GM18870 (cell line): ENCODE data around the gene AZU1.
"Not testable (repeated sequence)": the region's sequence is repeated elsewhere in the genome, so short reads cannot be mapped to it uniquely, and the experiment has no call there.

ENCODE experiments used
- ATAC-seq: cut with Tn5 transposase; IDR thresholded peaks from one replicate; pipeline ENCODE4 v1.9.1; 2021; ENCODE audit warnings: moderate library complexity; ENCODE audit not compliant: unreplicated experiment

The AZU1 gene

DNA sequence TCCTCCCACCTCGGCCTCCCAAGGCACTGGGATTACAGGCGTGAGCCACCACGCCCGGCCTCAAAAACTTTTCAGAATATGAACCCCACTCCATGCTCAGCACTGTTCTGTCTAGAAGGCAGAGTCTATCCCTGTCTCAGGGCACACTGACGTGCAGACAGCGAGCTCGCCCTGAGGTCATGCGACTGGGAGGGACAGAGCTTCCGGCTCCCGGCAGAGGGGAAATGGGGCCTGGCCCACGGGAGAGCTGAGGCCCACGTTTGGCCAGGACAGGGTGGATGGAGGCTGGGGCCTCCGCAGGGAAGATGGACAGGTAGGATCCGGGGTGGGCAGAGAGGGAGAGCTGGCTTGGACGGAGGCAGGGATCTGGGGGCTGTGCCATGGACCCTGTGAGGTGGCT is 2.8 kb upstream of the AZU1 start:
- no peak for ATAC-seq

GRCh38 chr19:825897-826644 is 1.6 kb upstream of the AZU1 start:
- no peak for ATAC-seq

DNA sequence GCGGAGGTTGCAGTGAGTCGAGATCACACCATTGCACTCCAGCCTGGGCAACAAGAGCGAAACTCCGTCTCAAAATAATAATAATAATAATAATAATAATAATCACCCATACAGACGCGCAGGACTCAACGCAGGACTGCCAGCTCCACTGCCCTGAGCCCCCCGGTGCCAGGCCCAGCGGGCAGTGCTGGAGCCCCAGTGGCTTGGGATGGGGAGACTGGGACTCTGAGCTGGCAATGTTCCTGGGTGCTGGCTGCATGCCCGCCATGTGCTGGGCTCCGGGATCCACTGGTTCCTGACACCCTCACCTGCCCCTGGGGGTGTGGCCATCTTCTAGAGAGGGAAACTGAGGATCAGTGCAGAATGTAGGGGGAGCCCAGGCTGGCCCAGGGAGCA is 325 bp upstream of the AZU1 start:
- no peak for ATAC-seq

DNA sequence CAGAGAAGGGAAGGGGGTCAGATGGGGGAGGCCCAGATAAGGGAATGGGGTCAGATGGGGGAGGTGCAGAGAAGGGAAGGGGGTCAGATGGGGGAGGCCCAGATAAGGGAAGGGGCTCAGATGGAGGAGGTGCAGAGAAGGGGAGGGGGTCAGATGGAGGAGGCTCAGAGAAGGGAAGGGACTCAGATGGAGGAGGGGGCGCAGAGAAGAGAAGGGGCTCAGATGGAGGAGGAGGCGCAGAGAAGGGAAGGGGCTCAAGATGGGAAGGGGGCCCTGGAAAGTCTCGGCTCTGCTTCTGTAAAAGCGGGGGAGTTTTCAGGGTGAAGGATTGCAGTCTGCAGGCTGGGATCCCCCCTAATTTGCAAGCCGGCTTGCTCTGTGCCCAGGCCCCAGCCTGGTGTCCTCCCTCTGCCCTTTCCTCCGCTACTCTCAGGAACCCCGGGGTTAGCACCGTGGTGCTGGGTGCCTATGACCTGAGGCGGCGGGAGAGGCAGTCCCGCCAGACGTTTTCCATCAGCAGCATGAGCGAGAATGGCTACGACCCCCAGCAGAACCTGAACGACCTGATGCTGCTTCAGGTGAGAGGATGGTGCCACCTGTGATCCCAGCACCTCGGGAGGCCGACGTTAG is 1.6 kb downstream of the AZU1 start:
- no peak for ATAC-seq

GRCh38 chr19:831407-832369 is 4.1 kb downstream of the AZU1 start:
- ATAC-seq: no peak

GRCh38 chr19:834216-834615 is 6.6 kb downstream of the AZU1 start:
- no peak for ATAC-seq

DNA sequence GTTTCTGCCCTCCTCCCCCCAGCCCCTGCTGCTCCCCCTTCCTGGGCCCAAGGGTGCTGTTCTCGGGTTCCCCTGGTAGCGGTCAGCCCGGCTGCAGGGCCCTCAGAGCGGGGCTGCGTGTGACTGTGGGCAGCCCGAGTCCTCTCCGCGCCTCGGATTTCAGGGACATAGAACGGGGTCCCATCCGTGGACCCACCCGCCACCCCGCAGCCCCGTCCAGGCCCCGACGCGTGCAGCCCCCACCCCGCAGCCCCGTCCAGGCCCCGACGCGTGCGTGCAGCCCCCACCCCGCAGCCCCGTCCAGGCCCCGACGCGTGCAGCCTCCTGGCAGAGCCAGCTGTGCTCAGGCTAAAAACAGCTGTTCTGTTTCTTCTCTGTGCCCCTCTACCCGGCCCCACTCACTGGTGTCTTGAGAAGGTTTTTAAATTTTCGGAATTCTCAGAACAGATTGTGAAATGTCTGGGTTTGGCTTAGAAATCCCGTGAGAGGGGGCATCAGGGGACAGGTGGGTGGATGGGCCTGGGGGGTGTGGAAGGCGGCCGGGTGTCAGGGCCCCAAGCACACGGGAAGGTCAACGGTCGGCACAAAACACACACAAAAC is 7.7 kb downstream of the AZU1 start:
- no peak for ATAC-seq

- no peak for ATAC-seq
Observed at GRCh38 chr19:840519-841206, 13.0 kb downstream of the AZU1 start, which contains the start of gene PRTN3. Gene PRTN3, plus strand, starts transcription at chr19:840999. Its CDS starts 10 bp downstream, at chr19:841009.

DNA sequence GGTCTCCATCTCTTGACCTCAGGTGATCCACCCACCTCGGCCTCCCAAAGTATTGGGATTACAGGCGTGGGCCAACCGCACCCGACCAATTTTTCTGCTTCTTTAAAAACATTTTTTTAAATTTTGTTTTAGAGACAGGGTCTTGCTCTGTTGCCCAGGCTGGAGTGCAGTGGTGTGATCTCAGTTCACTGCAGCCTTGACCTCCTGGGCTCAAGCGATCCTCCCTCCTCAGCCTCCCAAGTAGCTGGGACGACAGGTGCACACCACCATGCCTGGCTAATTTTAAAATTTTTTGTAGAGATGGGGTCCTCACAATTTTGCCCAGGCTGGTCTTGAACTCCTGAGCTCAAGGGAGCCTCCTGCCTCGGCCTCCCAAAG is 15.2 kb downstream of the AZU1 start:
- ATAC-seq: not testable (repeated sequence)

GRCh38 chr19:843180-843835 is 15.7 kb downstream of the AZU1 start:
- ATAC-seq: no peak

GRCh38 chr19:843836-844545 is 16.4 kb downstream of the AZU1 start:
- ATAC-seq: no peak

- ATAC-seq: no peak
Observed at GRCh38 chr19:844546-844971, 16.9 kb downstream of the AZU1 start.

- ATAC-seq: no peak
Observed at GRCh38 chr19:845707-846521, 18.3 kb downstream of the AZU1 start.

DNA sequence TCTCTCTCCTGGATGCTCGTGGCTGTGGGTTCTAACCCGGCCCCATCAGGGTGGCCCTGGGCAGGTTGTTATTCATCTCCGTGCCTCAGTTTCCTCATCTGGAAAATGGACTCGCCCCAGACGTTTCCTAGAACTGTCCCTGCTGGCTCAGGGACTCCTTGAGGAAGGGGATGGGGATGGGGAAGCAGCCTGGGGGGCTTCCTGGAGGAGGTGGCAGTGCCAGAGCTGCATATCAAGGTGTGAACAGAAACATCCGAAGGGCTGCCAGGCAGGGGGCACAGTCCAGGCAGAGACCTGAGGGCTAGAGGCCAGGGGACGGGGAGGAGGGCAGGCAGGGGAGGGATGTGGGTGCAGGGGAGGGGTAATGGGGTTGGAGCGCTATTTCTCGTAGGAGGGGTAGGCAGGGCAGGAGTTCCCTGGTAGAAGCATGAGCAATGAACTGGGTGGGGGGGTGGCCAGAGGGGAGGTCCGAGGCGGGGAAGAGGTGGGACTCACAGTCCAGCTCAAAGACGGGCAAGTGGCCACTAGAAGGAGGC is 20.8 kb downstream of the AZU1 start:
- no peak for ATAC-seq

DNA sequence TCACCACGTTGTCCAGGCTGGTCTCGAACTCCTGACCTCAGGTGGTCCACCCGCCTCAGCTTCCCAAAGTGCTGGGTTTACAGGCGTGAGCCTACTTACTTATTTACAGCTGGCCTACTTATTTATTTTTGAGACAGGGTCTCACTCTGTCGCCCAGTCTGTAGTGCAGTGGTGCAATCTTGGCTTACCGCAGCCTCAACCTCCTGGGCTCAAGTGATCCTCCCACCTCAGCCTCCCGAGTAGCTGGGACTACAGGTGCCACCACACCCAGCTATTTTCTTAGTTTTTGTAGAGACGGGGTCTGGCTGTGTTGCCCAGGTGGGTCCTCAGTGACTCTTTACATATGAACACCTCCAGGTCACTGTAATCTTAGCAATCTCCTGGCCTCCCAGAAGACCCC is 21.6 kb downstream of the AZU1 start:
- ATAC-seq: not testable (repeated sequence)

DNA sequence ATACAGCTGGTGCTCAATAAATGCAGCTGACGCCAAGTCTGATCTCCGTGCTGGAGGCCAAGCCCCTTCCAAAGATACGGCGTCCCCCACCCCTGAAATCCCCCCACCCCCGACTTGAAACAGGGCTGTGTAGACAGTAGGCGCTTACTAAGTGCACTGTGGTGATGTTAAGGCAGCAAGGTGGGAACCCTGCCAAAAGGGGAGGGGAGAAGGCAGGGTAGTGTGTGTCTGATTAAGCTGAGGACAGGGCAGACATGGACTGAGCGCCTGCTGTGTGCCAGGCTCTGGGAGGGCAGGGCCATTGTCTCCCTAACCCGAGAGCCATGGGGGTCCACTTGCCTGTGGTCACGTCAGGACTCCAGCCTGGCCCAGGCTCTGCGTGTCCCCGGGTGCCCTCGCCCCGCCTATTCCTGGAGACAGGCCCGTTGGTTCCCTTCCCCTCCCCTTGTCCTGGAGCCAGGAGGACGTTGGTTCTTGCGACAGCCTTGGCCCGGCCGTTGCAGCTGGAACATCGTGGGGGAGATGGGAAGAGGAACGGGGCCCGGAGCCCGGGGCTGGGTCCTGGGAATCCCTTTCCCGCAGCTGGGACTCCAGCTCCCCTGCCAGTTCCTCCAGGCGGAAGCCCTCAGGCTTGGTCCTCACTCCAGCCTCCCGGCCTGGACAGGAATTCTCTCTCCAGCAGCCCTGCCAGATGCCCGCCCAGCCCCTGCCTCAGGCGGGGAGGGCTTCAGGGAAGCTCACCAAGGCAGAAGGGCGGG is 22.8 kb downstream of the AZU1 start:
- ATAC-seq: no peak

DNA sequence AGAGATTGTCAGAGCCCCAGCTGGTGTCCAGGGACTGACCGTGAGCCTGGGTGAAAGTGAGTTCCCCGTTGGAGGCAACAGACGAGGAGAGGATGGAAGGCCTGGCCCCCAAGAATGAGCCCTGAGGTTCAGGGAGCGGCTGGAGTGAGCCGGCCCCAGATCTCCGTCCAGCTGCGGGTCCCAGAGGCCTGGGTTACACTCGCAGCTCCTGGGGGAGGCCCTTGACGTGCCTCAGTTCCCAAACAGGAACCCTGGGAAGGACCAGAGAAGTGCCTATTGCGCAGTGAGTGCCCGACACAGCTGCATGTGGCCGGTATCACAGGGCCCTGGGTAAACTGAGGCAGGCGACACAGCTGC is 23.3 kb downstream of the AZU1 start:
- ATAC-seq: no peak
